Effector CD4-positive, alpha-beta T cell (primary cell): ENCODE results near the gene CADPS.

Experiments
- DNase-seq: peaks from one replicate; pipeline ENCODE4 v3.0.0-alpha.2; 2020

The CADPS gene

DNA sequence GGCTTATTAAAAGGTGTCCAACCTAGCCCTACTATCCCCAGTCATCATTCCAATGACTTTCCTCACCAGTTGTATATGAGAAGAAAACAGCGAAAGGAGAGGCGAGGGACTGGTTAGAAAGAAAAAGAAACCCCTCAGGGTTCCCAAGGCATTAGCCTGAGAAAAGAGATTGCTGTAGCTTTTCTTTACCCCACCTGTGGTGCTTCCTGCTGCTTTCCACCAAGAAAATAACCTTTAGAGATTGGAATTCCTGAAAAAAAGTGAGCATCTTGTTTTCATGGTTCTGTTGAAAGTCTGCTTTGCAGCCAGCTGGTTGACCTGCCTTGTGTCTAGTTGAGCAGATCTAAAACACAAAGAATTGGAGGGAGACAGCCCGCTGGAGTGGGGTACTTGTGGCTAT is 196.4 kb downstream of the CADPS start:
- DNase-seq: no peak

DNA sequence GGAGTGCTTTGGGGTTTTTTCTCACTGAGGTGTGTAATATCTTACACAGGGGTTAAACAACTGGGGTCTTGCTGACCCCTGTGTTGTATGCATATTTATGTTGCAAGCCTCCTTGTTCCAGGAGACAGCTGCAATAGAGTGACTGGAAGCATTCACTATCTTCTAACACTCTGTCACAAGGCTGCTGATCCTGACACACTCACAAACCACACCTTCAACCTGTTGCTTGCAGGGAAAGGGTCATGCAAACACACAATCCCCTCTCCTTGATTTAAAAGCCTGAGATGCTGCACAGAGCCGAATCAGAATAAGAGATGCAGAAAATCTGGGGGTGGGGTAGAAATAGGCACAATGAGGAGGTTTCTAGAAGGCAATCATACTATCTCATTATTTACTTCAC is 197.3 kb downstream of the CADPS start:
- no peak for DNase-seq

DNA sequence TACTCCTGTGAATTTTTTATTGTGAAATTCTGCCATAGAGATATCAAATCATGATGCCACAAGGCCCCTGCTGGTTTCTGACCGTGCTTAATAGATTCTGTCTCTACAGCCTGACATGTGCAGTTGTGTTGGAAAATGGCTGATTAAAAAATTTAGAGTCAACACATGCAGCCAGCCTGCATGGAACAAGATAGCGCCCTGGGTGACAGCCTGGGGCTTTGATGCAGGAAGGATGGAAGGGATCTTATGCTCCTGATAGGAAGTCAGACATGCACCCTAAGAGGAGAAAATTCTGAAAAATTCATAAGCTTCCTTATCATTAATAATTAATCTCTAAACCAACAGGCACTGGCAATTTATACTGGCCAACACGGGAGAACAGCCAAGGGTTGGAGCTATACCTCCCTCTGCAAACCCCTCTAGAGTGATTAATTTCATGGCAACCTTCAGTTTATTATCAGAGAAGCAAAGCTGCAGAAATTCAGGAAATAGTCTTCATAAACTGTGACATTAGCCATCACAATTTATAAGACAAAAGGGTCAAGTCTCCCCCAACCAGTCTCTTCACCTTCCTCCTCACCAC is 198.4 kb downstream of the CADPS start:
- DNase-seq: no peak

DNA sequence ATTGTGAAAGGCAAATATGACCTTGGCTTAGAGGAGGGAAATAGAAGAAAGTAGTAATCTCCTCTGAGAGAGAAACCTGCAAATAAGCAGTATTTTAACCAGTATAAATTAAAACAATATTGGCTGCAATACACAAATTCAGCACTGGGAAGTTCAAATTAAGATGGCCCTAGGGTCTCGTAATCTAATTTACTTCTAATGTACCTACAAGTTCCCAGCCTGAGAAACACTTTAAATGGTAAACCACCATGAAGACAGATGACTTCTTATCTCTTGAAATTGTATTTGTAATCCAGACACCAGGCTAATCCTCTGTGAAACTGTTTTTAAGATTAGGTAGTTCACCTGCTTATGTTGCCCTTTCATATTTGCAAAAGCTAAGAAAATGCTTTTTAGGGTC is 199.7 kb downstream of the CADPS start:
- no peak for DNase-seq

DNA sequence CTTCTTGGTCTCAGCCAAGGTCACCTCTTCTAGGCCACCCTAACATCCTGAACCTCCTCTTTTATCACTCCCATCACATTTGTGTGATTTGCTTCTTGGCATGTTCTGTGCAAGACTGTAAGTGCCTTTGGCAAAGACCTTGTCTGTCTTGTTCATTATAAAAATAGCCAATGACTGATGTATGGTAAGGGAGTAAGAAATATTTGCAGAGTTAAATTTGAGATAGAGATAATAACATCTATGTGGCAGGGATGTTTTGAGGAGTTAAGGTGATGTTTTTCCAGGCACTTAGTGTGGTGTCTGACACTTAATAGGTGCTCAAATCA is 202.3 kb downstream of the CADPS start:
- no peak for DNase-seq

DNA sequence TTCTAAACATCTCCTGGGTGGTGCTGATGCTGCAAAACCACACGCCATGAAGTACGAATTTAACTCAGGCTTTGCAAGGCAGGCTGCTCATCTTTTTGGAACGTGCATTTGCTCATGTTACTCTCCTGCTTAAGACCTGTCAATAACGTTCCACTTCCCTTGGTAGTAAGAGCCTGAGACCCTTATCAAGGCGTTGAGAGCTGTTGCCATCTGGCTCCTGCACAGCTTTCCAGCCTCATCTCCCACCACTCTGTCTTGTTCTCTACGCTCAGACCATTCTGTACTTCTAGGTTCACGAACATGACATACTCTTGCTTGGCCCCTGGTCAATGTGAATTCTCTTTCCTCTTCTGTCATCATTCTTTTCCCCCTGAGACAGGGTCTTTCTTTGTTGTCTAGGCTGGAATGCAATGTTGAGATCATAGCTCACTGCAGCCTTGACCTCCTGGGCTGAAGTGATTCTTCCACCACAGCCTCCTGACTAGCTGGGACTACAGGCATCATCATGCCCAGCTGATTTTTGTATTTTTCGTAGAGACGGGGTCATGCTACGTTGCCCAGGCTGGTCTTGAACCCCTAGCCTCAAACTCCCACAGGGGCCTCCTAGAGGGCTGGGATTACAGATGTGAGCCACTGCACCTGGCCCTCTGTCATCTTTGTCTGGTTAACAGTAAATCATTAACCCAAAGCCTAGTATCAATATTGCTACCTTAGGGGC is 202.8 kb downstream of the CADPS start:
- DNase-seq: no peak

DNA sequence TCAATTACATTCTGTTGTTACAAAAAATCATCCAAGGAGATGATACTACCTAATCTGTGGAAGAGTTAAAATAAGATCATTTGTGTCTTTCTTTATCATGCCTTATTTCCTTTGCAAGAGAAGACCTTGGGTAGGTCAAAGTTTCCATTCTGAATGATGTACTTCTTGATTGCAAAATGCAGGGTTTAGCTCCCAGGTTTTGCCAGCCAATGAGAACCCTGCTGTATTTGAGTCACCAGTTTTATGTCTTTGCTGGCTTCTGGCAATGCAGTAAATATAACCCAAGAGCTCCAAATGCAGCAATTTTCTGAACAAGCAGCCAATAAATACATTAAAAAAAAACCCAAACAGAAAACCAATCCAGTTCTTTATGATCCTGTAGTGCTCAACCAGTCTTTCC is 204.9 kb downstream of the CADPS start:
- no peak for DNase-seq

DNA sequence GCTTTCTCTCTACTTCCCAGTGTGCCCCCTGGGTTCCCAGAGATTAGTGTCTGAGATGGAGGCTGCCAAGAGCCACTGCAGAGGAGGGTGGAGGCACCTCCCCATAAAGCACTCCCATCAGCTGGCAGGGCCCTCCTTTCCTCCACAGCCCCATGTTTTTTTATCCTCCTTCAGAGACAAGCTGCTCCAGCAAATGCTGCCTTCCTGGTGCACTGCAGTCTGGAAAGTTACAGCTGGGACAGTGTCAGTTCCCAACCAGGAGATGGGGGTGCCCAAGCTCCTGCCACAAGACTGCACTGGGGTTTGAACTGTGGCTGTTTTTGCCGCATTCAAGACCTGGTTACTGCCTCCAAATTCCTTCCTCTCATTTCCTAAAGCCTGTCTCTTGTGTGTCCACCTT is 206.1 kb downstream of the CADPS start:
- no peak for DNase-seq

DNA sequence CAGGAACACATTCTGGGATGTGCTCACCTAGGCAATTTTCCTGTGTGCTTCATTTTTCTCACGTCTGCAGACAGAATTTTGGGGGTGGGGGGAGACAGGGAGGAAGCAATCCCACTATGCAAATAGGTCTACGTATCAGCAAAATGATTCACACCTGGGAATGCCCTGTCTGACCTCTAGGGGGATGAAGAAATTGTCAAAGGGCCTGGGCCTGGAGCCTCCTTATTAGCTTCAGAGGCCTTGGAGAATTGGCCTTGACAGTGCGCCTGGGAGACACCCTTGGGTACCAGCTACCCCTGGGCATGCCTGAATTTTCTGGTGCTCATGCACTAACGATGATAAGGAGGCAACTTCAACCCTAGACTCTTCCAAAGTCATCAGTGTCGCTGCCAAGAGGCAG is 207.5 kb downstream of the CADPS start:
- no peak for DNase-seq

DNA sequence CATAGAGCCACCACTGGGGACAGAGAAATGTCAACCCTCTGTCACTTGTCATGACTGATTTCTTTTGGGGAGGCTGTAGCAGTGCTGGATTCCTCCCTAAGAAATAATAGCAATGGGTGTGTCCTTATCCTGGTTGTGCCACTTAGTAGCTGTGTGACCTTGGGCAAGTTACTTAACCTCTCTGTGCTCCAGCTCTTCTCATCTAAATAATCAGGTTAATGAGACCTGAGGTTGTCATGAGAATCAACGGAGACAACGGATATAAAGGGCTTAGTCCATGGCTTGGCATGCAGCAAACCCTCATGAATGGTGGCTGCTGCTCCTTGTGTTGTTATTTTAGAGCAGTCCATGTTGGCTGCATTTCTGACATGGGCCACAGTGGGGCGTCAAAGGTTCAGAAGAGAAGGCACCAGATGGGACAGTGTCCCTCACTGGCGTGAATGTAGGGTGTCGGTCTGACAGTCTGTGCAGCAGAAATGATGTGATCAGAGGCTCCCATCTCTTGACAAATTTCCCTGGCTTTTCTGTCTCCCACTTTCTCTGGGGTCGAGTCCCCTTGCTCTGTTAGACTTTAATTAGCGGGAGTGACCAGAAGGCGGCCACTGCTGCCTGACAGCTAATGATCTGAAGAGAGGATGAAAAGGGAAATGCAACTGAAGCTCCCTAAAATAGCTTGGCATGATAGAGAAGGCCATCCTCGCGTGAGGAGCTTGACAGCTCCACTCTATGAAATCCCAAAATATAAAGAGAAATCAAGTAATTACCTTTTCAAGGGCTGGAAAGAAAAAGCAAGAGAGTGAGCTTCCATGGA is 209.4 kb downstream of the CADPS start:
- DNase-seq: no peak

DNA sequence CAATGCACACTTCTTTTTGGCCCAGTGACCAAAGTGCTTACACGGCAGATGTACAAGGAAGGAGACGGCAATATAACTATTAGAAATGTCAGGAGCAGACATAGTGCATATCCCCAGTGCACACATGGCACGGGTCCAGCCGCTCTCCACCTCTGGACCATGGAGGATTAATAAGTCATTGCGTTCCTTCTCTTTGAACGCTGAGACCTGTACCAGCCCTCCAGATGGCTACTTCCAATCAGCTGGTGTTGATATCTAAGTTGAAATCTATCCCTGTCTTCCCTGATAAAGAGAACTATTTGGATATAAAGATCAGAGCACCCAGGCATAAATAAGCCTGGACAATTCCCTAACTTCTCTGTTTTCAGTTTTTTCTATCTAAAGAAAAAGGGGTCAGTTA is 212.5 kb downstream of the CADPS start:
- no peak for DNase-seq

DNA sequence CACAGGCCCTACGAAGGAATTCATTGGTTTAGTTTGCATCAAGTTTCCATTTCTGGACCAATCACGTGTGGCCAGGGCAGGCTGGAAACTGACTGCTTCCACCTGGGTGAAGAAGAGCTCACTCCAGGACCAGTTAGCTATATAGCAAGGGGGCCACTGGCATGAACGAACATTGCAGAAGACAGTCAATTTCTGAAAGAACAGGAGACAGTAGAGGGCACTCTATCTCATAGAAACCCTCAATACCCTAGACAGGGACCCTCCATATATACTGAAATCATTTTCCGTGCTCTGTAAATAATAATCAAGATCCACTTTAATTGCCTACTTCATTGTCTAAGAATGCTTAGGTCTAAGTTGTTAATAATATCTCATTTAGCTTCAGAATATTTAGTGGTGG is 215.6 kb downstream of the CADPS start:
- no peak for DNase-seq

DNA sequence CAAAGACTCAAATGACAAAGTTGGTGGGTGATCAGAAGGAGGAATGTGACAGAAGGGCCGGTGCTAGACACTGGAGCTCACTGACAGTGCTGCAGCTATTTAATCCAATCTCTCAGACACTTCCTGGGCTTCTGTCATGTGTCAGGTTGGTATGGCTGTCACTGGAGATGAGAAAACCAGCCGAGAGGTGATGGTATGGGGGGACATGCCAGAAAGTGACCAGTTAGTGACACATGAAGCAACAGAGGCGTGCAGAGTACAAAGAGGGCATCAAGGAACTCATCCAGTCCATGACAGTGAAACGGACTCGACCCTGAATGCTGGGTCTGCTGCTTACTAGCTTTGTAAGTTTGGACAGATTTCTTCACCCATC is 219.5 kb downstream of the CADPS start:
- DNase-seq: no peak

DNA sequence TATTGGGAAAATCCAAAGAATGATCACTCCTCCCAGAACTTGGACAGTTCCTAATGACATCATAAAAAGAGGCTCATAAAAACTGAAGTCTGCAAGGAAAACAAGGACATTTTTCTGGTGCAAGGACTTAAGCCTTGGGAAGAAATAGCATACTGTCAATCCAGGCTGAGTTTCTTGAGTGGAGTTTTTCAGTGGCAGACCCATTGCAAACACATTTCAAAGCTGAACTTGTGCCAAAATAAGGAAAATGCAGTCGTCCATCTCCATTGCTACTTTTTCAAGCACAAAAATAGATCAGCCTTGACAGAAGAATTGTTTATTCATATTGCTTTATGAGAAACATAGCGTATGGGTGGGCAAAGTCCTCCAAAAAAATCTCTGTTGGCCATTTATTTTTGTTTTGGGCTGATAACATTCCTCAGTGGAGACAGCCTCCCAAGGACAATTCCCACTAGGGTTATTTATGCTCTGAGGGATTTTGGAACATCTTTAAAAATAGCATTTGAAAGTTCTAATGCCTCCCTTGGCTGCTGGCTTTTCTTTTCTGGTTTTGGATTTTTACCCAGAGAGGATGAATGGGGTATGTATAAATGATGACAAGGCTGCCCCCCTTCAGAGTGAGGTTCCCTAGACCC is 220.0 kb downstream of the CADPS start:
- no peak for DNase-seq

DNA sequence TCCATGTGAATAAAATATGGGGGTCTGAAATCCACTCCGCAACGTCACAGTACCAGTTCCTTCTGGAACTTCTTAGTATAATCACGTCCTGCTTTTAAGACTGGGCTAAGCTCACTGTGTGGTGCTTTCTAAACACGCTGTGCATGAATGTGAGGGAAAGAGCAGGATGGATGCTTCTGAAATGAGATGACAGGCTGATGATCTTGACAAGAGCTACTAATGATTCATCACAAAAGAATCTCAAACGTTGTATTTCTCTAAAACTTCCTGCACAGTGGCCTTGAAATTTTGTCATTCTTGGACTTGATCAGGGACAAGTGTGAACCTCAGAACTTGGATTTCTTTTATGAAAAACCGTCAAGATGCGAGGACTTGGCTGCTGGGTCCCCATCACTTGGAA is 221.4 kb downstream of the CADPS start:
- DNase-seq: no peak

DNA sequence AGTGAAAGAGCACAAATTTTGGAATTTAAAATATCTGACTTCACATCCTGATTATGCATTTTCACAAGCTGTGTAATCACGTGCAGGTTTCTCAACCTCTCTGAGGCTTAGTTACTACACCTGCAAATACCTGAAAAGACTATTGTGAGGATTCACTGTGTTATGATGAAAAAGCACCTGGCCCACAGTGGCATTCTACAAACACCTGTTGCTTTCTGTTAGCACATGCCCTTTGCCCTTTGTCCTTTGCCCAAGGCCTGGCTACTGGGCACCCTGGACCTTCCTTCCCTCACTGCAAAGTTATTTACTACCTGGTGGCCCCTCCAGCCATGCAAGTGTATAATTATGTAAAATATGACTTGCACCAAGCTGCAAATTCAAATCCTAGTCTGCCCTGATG is 227.5 kb downstream of the CADPS start:
- DNase-seq: no peak

DNA sequence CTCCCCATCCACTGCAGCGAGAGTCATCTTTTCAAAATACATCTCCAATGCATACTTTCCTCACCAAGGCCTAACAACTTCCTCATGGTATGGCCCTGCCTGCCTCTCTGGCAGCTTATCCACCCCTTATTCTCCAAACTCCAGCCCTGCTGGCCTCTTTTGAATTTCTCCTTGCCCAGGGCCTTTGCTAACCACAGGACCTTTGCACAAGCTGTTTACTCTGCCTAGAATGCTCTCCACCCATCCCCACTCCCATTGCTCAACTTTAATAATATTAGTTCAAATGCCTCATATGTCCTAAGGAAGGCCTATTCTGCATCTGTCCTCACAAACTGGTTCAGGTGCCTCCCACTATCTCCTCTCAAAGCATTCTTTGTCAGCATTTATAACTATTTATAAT is 230.7 kb downstream of the CADPS start:
- no peak for DNase-seq

DNA sequence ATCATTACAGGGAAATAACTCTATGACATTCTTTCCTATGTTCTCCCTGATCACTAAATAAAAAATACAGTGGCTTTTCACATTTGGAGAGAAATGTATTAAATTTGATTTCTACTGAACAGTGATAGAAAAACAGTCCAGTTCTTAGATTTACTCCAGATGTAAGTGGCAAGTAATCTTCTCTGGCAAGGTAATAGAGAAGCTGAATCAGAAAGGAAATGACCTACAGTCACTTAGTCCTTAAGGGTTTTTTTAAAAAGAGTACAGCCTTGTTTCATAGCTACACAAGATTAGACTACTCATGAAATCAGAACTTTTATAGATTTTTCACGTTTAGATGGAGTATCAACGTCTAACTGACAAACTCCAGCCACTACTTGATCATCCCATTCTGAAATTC is 236.9 kb downstream of the CADPS start:
- DNase-seq: no peak

DNA sequence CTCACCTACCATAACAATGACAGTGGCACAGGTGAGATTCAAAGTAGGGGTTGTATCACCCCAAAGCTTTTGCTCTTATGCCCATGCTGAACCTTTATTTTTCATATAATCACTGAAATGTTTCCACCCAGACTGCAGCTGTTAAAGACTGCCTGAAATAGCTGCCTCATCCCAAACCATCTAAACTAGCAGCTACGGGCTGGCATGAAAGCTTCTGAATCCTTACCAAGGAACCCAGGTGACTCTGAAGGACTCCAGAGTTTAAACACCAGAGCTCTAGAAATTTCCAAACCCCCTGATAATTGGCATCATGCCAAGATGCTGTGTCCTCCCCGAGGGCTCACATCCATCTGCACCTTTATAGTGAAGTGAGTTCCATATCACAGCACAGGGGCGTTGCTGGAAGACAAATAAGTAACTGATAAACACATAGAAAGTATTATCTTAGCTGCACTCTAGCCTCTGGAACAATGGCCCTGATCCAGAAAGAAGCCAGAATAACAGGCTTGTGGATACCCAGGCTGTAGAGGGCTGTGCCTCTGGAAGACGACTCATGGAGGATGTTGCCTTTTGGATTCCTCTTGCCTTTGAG is 238.9 kb downstream of the CADPS start:
- DNase-seq: no peak

DNA sequence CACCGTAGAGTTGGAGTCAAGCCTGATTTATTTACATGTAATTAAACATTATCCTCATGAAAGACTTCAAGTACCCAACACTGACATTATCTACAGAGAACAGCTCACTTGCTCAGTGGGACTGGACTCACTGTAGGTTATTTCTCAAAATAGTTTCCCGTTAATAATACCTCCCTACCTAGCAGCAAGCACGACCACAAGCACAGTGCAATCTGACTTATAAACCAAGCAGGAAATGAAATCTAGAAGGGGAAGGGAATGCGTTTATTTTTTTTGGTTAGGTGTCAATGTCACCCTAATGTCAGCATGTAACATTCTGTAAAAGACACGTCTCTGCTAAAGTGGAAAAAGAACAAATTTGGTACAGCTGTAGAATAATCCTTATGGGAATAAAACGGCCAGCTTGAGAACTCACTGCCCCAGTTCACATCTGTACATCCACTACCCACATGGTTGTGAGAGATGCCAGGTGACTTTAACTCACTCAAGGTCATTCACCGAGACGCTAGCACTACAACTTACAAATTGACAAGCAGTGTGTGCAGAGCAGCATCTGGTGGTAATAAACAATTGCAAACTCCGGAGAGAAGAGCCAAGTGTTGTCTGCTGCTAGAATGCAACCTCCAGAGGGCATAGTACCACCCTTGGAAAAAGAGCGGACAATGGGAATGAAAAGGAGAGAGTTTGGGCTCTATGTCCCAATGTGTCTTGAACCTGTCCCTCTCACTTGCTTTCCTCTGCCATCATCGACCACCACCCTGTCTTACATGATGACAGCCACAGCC is 242.5 kb downstream of the CADPS start:
- DNase-seq: no peak

DNA sequence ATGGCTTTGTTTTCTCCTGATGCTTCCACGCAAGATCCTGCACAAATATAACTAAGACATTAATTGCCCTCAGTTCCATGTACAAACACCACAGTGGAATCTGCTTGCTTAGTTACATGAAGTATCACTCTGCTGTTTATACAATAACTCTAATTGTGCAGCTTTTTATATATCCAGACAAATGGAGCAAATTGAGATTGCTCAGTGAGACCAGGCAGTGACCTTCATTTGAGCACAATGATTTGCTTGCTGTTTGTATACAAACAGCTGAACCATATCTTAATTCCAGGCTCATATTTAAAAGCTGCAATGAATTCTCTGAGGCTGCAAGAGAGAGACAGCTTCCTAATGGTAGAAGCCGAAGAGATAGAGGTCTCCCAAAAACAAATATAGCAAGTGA is 243.7 kb downstream of the CADPS start:
- no peak for DNase-seq

DNA sequence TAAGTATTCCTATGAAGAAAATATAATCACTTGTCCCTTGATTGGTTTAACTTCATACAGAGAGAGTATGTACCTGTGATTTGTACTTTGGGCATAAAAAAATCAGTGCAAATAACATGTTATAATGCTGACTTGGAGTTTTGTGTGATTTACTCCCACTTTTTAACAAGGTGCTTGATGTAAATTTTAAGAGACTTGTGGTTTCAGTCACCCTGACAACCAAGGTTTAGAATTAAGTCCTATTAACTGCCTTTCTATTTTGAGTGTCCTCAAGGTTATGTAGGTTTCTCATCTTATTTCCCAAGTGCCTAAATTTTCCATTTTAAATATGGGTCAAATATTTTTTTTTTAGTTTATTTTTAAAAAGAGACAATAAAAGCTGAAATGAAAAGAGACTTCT is 244.6 kb downstream of the CADPS start:
- no peak for DNase-seq

DNA sequence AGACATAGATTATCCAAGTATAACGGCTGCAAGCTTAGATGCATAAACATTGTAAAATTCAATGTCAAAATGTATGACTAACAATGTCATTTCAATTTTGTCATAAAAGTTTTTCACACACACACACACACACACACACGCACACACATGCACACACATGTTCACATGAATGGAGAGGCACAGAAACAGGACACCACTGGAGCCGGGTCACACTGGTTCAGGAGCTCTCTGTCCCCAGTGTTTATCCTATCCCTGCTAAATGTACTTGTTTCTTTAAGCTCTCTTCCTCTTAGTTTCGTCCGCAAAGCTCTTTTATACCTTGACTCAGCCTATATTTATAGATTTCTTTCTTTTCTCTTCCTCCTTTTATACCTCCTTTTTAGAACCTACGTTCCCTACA is 249.9 kb downstream of the CADPS start:
- DNase-seq: no peak
